ENCODE data around the gene CREB5. TPM values are rescaled to one million over a fixed set of nuclear protein-coding genes. Genes with fewer than 3 reads are reported as not detected.

Gene CREB5
- total RNA-seq, 1 experiment from 2014 or later: 0.49 TPM

DNA sequence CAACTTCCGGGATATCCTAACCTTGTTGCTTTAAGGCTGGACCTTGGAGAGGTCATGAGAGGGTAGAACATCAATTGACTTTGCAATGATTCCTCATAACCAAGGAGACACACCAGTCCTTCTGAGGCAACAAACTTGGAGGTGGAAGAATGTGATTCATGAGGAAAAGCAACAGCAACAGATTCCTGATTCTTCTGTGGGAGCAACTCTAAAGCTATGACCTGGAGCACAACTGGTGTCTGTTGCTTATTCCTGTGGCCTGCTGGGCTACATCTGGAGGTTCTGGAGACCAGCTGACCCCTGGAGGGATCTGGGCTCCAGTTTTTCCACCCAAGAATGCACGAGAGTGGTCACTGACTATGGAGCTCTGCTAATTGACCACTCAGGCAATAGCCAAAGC is 116.6 kb downstream of the CREB5 start:
- CTCF ChIA-PET: no interaction called here
- DNase-seq (ENCODE audit: low read depth, low spot score): no peak

More for the DNA sequence above, 116.6 kb downstream of the CREB5 start:
- intact Hi-C loops (cut with micrococcal nuclease): no loop called here
- Histone ChIP-seq H3K4me2 (ENCODE audit: low read length) (no peak overlapping the region), H3K27me3 (ENCODE audit: insufficient read depth, low read length) (peaks cover 51% of the 10 kb centered on the region), H2AFZ (ENCODE audit: low read depth, low read length, poor library complexity, severe bottlenecking) (no peak overlapping the region), H3K27ac (ENCODE audit: low read depth, low read length) (no peak overlapping the region), H3K9me2 (ENCODE audit: insufficient read depth) (no peaks in the 10 kb centered on the region), H4K20me1 (ENCODE audit: insufficient read depth) (no peaks in the 10 kb centered on the region), H3K36me3 (ENCODE audit: control insufficient read depth in 1 of 2, insufficient read depth in 2 of 2, low read length in 2 of 2) (no peaks in the 10 kb centered on the region), H3K9me3 (ENCODE audit: control insufficient read depth in 1 of 2, insufficient read depth in 1 of 2, low read depth in 1 of 2, low read length in 2 of 2) (no peaks in the 10 kb centered on the region), H3K4me1 (ENCODE audit: control insufficient read depth in 1 of 2, insufficient read depth in 2 of 2, low read length in 2 of 2) (no peaks in the 10 kb centered on the region), H3K9ac (ENCODE audit: low read length) (no peak overlapping the region), H3K4me3 (replicated peaks in 1 of 2; ENCODE audit: low read depth in 1 of 2, low read length in 2 of 2) (no peak overlapping the region), H3K79me2 (ENCODE audit: insufficient read depth, low read length) (no peaks in the 10 kb centered on the region)
- ATAC-seq: no peak
- ChIA-PET RAD21 (ENCODE audit: low non-redundant PET in 1 of 2, low total read pairs in 2 of 2, uncharacterized antibody in 2 of 2, unreplicated experiment in 2 of 2) (no interaction called here), POLR2A (no interaction called here)
- no TSS peak for BruUV-seq (replicated peaks)
- TF ChIP-seq YY1 (IDR thresholded peaks at IDR 0.05; ENCODE audit: extremely low read depth, insufficient replicate concordance, low read depth, low read length): no peak
- no peak for TF ChIP-seq SP1 (IDR thresholded peaks at IDR 0.05; ENCODE audit: low read depth)
- no peak for TF ChIP-seq CEBPB (IDR thresholded peaks at IDR 0.05; ENCODE audit: low read depth)
- no peak for TF ChIP-seq SRF (IDR thresholded peaks at IDR 0.05; ENCODE audit: low read depth)
- no peak for TF ChIP-seq POLR2AphosphoS5 (IDR thresholded peaks at IDR 0.05; ENCODE audit: low read depth, low read length)
- TF ChIP-seq SIN3A (IDR thresholded peaks at IDR 0.05; ENCODE audit: low read depth): no peak
- TF ChIP-seq TCF7L2 (IDR thresholded peaks at IDR 0.05; ENCODE audit: borderline replicate concordance, extremely low read depth, insufficient read depth, insufficient read length): no peak
- TF ChIP-seq, protein P1, sequence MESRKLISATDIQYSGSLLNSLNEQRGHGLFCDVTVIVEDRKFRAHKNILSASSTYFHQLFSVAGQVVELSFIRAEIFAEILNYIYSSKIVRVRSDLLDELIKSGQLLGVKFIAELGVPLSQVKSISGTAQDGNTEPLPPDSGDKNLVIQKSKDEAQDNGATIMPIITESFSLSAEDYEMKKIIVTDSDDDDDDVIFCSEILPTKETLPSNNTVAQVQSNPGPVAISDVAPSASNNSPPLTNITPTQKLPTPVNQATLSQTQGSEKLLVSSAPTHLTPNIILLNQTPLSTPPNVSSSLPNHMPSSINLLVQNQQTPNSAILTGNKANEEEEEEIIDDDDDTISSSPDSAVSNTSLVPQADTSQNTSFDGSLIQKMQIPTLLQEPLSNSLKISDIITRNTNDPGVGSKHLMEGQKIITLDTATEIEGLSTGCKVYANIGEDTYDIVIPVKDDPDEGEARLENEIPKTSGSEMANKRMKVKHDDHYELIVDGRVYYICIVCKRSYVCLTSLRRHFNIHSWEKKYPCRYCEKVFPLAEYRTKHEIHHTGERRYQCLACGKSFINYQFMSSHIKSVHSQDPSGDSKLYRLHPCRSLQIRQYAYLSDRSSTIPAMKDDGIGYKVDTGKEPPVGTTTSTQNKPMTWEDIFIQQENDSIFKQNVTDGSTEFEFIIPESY (IDR thresholded peaks at IDR 0.05; ENCODE audit: extremely low read depth, insufficient replicate concordance, low read length): no peak
- no peak for TF ChIP-seq FOSL1 (IDR thresholded peaks at IDR 0.05; ENCODE audit: low read depth)
- TF ChIP-seq, protein P2, sequence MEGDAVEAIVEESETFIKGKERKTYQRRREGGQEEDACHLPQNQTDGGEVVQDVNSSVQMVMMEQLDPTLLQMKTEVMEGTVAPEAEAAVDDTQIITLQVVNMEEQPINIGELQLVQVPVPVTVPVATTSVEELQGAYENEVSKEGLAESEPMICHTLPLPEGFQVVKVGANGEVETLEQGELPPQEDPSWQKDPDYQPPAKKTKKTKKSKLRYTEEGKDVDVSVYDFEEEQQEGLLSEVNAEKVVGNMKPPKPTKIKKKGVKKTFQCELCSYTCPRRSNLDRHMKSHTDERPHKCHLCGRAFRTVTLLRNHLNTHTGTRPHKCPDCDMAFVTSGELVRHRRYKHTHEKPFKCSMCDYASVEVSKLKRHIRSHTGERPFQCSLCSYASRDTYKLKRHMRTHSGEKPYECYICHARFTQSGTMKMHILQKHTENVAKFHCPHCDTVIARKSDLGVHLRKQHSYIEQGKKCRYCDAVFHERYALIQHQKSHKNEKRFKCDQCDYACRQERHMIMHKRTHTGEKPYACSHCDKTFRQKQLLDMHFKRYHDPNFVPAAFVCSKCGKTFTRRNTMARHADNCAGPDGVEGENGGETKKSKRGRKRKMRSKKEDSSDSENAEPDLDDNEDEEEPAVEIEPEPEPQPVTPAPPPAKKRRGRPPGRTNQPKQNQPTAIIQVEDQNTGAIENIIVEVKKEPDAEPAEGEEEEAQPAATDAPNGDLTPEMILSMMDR (IDR thresholded peaks at IDR 0.05 in 2 of 3, conservative IDR thresholded peaks at IDR 0.05 in 1 of 3; ENCODE audit: borderline replicate concordance in 1 of 3, insufficient read depth in 1 of 3, low read depth in 2 of 3, low read length in 2 of 3): no peak
- TF ChIP-seq, protein P3, sequence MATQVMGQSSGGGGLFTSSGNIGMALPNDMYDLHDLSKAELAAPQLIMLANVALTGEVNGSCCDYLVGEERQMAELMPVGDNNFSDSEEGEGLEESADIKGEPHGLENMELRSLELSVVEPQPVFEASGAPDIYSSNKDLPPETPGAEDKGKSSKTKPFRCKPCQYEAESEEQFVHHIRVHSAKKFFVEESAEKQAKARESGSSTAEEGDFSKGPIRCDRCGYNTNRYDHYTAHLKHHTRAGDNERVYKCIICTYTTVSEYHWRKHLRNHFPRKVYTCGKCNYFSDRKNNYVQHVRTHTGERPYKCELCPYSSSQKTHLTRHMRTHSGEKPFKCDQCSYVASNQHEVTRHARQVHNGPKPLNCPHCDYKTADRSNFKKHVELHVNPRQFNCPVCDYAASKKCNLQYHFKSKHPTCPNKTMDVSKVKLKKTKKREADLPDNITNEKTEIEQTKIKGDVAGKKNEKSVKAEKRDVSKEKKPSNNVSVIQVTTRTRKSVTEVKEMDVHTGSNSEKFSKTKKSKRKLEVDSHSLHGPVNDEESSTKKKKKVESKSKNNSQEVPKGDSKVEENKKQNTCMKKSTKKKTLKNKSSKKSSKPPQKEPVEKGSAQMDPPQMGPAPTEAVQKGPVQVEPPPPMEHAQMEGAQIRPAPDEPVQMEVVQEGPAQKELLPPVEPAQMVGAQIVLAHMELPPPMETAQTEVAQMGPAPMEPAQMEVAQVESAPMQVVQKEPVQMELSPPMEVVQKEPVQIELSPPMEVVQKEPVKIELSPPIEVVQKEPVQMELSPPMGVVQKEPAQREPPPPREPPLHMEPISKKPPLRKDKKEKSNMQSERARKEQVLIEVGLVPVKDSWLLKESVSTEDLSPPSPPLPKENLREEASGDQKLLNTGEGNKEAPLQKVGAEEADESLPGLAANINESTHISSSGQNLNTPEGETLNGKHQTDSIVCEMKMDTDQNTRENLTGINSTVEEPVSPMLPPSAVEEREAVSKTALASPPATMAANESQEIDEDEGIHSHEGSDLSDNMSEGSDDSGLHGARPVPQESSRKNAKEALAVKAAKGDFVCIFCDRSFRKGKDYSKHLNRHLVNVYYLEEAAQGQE (IDR thresholded peaks at IDR 0.05; ENCODE audit: low read depth): no peak
- TF ChIP-seq ELF1 (IDR thresholded peaks at IDR 0.05; ENCODE audit: borderline replicate concordance, low read depth): no peak
- no peak for TF ChIP-seq EGR1 (IDR thresholded peaks at IDR 0.05; ENCODE audit: low read depth)
- TF ChIP-seq, protein P4, sequence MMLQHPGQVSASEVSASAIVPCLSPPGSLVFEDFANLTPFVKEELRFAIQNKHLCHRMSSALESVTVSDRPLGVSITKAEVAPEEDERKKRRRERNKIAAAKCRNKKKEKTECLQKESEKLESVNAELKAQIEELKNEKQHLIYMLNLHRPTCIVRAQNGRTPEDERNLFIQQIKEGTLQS (IDR thresholded peaks at IDR 0.05): no peak
- TF ChIP-seq ZFX (IDR thresholded peaks at IDR 0.05): no peak
- no peak for TF ChIP-seq POLR2A (IDR thresholded peaks at IDR 0.05; ENCODE audit: borderline replicate concordance, extremely low read depth, insufficient read depth, insufficient read length)
- TF ChIP-seq ZNF274 (IDR thresholded peaks at IDR 0.05; ENCODE audit: low read depth, low read length): no peak
